ENCODE measurements around the gene NEB. TPM values are rescaled to one million over a fixed set of nuclear protein-coding genes. Genes with fewer than 3 reads are reported as not detected.

Gene NEB
- total RNA-seq, 4 donors from 2014 or later, result 1.6 to 16.4 (median 4.4) TPM

GRCh38 chr2:151491496-151491895 is 242.8 kb downstream of the NEB start:
- no peak for TF ChIP-seq POLR2A (IDR thresholded peaks at IDR 0.05)
- no peak for TF ChIP-seq CTCF (IDR thresholded peaks at IDR 0.05)
- Histone ChIP-seq H3K4me3 (replicated peaks in 1 of 3) (no peak overlapping the region), H3K27ac (peak overlapping the region in 1 of 3 donors; percentile 56), H3K4me1 (peaks cover 0 to 3% of the 10 kb centered on the region in 2 donors), H3K27me3 (no peaks in the 10 kb centered on the region), H3K9me3 (no peaks in the 10 kb centered on the region), H3K36me3 (no peaks in the 10 kb centered on the region)
- intact Hi-C loops (cut with DNase I), result no loop called here
- 39 to 47% methylated on average over 4 of the region's 4 CpGs for WGBS, 2 donors
- DNase-seq, result no peak

GRCh38 chr2:151490276-151490675 is 244.0 kb downstream of the NEB start:
- DNase-seq, result no peak

GRCh38 chr2:151486053-151486452 is 248.2 kb downstream of the NEB start:
- no peaks in the 10 kb centered on the region for H3K36me3 ChIP-seq
- 93 to 98% methylated on average over 1 of the region's 1 CpG for WGBS, 2 donors
- no peak overlapping the region for H3K4me3 ChIP-seq (replicated peaks in 1 of 3)
- intact Hi-C loops (cut with DNase I), result no loop called here
- no peaks in the 10 kb centered on the region for H3K27me3 ChIP-seq
- no peak for DNase-seq
- no peaks in the 10 kb centered on the region for H3K4me1 ChIP-seq
- H3K27ac ChIP-seq, result no peak overlapping the region
- TF ChIP-seq POLR2A (IDR thresholded peaks at IDR 0.05) (no peak), CTCF (IDR thresholded peaks at IDR 0.05) (no peak)
- H3K9me3 ChIP-seq, result no peaks in the 10 kb centered on the region

More at GRCh38 chr2:151490276-151490675, 244.0 kb downstream of the NEB start:
- H3K27me3 ChIP-seq, result no peaks in the 10 kb centered on the region
- H3K27ac ChIP-seq, result no peak overlapping the region
- no peak overlapping the region for H3K4me3 ChIP-seq (replicated peaks in 1 of 3)
- intact Hi-C loops (cut with DNase I), result no loop called here
- no peaks in the 10 kb centered on the region for H3K9me3 ChIP-seq
- TF ChIP-seq POLR2A (IDR thresholded peaks at IDR 0.05) (no peak), CTCF (IDR thresholded peaks at IDR 0.05) (no peak)
- H3K36me3 ChIP-seq, result no peaks in the 10 kb centered on the region
- H3K4me1 ChIP-seq, result peaks cover 0 to 3% of the 10 kb centered on the region in 2 donors
- 96 to 97% methylated on average over 9 of the region's 9 CpGs for WGBS, 2 donors

GRCh38 chr2:151484100-151484499 is 250.2 kb downstream of the NEB start:
- Histone ChIP-seq H3K36me3 (no peaks in the 10 kb centered on the region), H3K27me3 (no peaks in the 10 kb centered on the region), H3K4me1 (no peaks in the 10 kb centered on the region), H3K4me3 (replicated peaks in 1 of 3) (no peak overlapping the region), H3K9me3 (no peaks in the 10 kb centered on the region), H3K27ac (peak overlapping the region in 2 of 3 donors; percentile 23 to 63)
- intact Hi-C loops (cut with DNase I), result no loop called here
- WGBS, 2 donors, result 79 to 84% methylated on average over 4 of the region's 4 CpGs
- DNase-seq, result peak; percentile 4 to 8
- TF ChIP-seq POLR2A (IDR thresholded peaks at IDR 0.05) (no peak), CTCF (IDR thresholded peaks at IDR 0.05) (no peak)

DNA sequence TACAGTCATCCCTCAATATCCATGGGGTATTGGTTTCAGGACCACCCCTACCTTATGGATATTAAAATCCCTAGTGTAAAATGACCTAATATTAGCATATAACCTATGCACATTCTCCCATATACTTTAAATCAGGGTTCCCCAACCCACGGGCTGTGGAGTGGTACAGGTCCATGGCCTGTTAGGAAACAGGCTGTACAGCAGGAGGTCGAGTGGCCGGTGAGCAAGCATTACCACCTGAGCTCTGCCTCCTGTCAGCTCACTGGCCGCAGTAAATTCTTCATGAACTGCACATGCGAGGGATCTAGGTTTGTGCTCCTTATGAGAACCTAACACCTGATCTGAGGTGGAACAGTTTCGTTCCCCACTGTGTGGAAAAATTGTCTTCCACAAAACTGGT is 250.7 kb downstream of the NEB start:
- H3K36me3 ChIP-seq, result no peaks in the 10 kb centered on the region
- H3K27ac ChIP-seq, result no peak overlapping the region
- WGBS, 2 donors, result 89 to 97% methylated on average over 6 of the region's 6 CpGs
- intact Hi-C loops (cut with DNase I), result no loop called here
- no peak for TF ChIP-seq CTCF (IDR thresholded peaks at IDR 0.05)
- H3K4me1 ChIP-seq, result no peaks in the 10 kb centered on the region
- H3K27me3 ChIP-seq, result no peaks in the 10 kb centered on the region
- peak; percentile 11 to 24 for DNase-seq
- no peak overlapping the region for H3K4me3 ChIP-seq (replicated peaks in 1 of 3)
- H3K9me3 ChIP-seq, result no peaks in the 10 kb centered on the region
